Neural cell (in vitro differentiated cells): ENCODE measurements around the gene LRRC8E.

Experiments
- EP300 ChIP-seq: fragments of 450-650 bp; conservative IDR thresholded peaks from 2 replicates; pipeline ENCODE4 v1.6.1; 2014; ENCODE audit warnings: antibody characterized with exemption, mild to moderate bottlenecking, moderate library complexity; ENCODE audit not compliant: poor library complexity, severe bottlenecking
- EZH2 ChIP-seq: fragments of 200-600, 300-800 bp; shearing (Covaris generic), sonication (generic); IDR thresholded peaks from 2 replicates; pipeline ENCODE4 v1.6.1; 2014; ENCODE audit warnings: antibody characterized with exemption, low read length, borderline replicate concordance, mild to moderate bottlenecking; ENCODE audit not compliant: insufficient read depth, poor library complexity, severe bottlenecking
- MXI1 ChIP-seq: fragments of 450-650 bp; conservative IDR thresholded peaks from 2 replicates; pipeline ENCODE4 v1.6.1; 2014; ENCODE audit warnings: antibody characterized with exemption, mild to moderate bottlenecking; ENCODE audit not compliant: poor library complexity, severe bottlenecking
- POLR2AphosphoS5 ChIP-seq: IDR thresholded peaks from 2 replicates; pipeline ENCODE4 v1.6.1; 2012
- RAD21 ChIP-seq: fragments of 450-650 bp; conservative IDR thresholded peaks from 2 replicates; pipeline ENCODE4 v1.6.1; 2014; ENCODE audit warnings: antibody characterized with exemption, mild to moderate bottlenecking, moderate library complexity
- SMC3 ChIP-seq: fragments of 450-650 bp; conservative IDR thresholded peaks from 2 replicates; pipeline ENCODE4 v1.6.1; 2014; ENCODE audit warnings: antibody characterized with exemption, mild to moderate bottlenecking, moderate library complexity; ENCODE audit not compliant: poor library complexity
- TAF1 ChIP-seq: IDR thresholded peaks from 2 replicates; pipeline ENCODE4 v1.6.1; 2012; ENCODE audit warnings: low read depth
- TF ChIP-seq, protein P1 (sequence below): fragments of 450-650 bp; IDR thresholded peaks from 2 replicates; pipeline ENCODE4 v1.5.1; 2014; ENCODE audit warnings: antibody characterized with exemption, mild to moderate bottlenecking, moderate library complexity; ENCODE audit not compliant: poor library complexity, severe bottlenecking
- TF ChIP-seq, protein P2 (sequence below): IDR thresholded peaks from 2 replicates; pipeline ENCODE4 v1.6.1; 2012; ENCODE audit warnings: borderline replicate concordance

DNA sequence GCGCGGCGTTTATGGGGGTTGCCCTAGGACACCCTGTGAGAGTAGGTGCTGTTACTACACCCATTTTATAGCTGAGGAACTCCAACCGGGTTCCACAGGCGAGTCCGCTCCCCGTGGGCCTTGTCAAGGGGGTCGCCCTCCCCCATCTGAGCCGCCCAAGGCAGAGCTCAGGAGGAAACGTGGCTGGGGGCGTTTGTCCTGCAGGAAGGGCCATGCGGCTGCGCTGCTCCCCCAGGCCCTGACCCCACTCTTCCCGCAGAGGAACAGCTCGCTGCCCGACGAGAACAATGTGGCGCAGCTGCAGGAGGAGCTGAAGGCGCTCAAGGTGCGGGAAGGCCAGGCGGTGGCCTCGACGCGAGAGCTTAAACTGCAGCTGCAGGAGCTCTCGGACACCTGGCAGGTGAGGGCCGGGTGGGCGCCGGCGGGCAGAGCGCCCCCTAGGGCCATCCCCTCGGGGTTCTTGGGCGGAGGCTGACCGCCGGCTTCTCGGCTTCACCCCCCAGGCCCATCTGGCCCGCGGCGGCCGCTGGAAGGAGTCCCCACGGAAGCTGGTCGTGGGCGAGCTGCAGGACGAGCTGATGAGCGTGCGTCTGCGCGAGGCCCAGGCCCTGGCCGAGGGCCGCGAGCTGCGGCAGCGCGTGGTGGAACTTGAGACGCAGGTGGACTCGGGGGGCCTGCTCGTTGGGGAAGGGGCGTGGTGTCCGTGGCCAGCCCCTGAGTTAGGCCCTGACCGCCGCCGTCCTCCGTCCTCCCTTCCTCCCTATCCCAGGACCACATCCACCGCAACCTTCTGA, 26.5 kb upstream of the LRRC8E start:
- TF ChIP-seq, protein P1, sequence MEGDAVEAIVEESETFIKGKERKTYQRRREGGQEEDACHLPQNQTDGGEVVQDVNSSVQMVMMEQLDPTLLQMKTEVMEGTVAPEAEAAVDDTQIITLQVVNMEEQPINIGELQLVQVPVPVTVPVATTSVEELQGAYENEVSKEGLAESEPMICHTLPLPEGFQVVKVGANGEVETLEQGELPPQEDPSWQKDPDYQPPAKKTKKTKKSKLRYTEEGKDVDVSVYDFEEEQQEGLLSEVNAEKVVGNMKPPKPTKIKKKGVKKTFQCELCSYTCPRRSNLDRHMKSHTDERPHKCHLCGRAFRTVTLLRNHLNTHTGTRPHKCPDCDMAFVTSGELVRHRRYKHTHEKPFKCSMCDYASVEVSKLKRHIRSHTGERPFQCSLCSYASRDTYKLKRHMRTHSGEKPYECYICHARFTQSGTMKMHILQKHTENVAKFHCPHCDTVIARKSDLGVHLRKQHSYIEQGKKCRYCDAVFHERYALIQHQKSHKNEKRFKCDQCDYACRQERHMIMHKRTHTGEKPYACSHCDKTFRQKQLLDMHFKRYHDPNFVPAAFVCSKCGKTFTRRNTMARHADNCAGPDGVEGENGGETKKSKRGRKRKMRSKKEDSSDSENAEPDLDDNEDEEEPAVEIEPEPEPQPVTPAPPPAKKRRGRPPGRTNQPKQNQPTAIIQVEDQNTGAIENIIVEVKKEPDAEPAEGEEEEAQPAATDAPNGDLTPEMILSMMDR = peak; percentile 16
- TF ChIP-seq EZH2 (no peak), POLR2AphosphoS5 (no peak), EP300 (no peak), TAF1 (no peak), RAD21 (no peak), MXI1 (no peak), SMC3 (no peak)
- TF ChIP-seq, protein P2, sequence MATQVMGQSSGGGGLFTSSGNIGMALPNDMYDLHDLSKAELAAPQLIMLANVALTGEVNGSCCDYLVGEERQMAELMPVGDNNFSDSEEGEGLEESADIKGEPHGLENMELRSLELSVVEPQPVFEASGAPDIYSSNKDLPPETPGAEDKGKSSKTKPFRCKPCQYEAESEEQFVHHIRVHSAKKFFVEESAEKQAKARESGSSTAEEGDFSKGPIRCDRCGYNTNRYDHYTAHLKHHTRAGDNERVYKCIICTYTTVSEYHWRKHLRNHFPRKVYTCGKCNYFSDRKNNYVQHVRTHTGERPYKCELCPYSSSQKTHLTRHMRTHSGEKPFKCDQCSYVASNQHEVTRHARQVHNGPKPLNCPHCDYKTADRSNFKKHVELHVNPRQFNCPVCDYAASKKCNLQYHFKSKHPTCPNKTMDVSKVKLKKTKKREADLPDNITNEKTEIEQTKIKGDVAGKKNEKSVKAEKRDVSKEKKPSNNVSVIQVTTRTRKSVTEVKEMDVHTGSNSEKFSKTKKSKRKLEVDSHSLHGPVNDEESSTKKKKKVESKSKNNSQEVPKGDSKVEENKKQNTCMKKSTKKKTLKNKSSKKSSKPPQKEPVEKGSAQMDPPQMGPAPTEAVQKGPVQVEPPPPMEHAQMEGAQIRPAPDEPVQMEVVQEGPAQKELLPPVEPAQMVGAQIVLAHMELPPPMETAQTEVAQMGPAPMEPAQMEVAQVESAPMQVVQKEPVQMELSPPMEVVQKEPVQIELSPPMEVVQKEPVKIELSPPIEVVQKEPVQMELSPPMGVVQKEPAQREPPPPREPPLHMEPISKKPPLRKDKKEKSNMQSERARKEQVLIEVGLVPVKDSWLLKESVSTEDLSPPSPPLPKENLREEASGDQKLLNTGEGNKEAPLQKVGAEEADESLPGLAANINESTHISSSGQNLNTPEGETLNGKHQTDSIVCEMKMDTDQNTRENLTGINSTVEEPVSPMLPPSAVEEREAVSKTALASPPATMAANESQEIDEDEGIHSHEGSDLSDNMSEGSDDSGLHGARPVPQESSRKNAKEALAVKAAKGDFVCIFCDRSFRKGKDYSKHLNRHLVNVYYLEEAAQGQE = no peak
